HCT116 (cell line): Measurements from ENCODE around the gene ITGA11.

ENCODE experiments used
- CTCF ChIP-seq, 3 experiments: fragments of 200-600 bp in 1 of 3; sonication (generic) in 1 of 3; IDR thresholded peaks in 2 of 3; conservative IDR thresholded peaks in 1 of 3; 2 replicates each; pipeline ENCODE4 v1.5.1; 2012 to 2017; ENCODE audit warnings: low read depth in 2 of 3, low read length in 2 of 3, antibody characterized with exemption in 1 of 3, borderline replicate concordance in 1 of 3, control low read depth in 1 of 3, mild to moderate bottlenecking in 1 of 3, mixed read lengths in 1 of 3, mixed run types in 1 of 3, moderate library complexity in 1 of 3; ENCODE audit not compliant: insufficient read depth in 1 of 3
- FOSL1 ChIP-seq: IDR thresholded peaks from 2 replicates; pipeline ENCODE4 v1.6.1; 2012; ENCODE audit warnings: low read depth
- TCF7L2 ChIP-seq: IDR thresholded peaks from 2 replicates; pipeline ENCODE4 v1.7.0; 2011; ENCODE audit warnings: borderline replicate concordance, inconsistent platforms; ENCODE audit not compliant: insufficient read depth, insufficient read length; ENCODE audit errors: extremely low read depth

GRCh38 chr15:68367226-68367625 lies 64.7 kb downstream of the ITGA11 start:
- no peak for TF ChIP-seq CTCF (IDR thresholded peaks at IDR 0.05 in 2 of 3, conservative IDR thresholded peaks at IDR 0.05 in 1 of 3; ENCODE audit: borderline replicate concordance in 1 of 3, insufficient read depth in 1 of 3, low read depth in 2 of 3, low read length in 2 of 3)
- no peak for TF ChIP-seq FOSL1
- TF ChIP-seq TCF7L2: no peak
